HUDEP-2 (cell line): ENCODE results near the gene TEAD2.
A peak's percentile ranks its signal among the peaks of the same experiment; 100 is the strongest.
"Not testable (repeated sequence)": the region's sequence is repeated elsewhere in the genome, so short reads cannot be mapped to it uniquely, and the experiment has no call there.

Experiments
- DNase-seq, 76 experiments: peaks; one replicate each; lab custom pipeline; 2025; ENCODE audit not compliant: unreplicated experiment in 76 of 76; lab: John Stamatoyannopoulos, UW

TEAD2 gene

GRCh38 chr19:49335071-49335783, 27.0 kb downstream of the TEAD2 start, which contains the start of gene CD37:
TSS of gene CD37 (plus strand) at chr19:49335406. CDS start at chr19:49335541, 135 bp downstream.
- peak in 42 of 76 experiments; percentile 18 to 67 (median 42) for DNase-seq

GRCh38 chr19:49333811-49334288, 28.4 kb downstream of the TEAD2 start:
- DNase-seq: no peak

- no peak for DNase-seq
Observed at GRCh38 chr19:49333418-49333805, 28.8 kb downstream of the TEAD2 start.

GRCh38 chr19:49332691-49333417, 29.4 kb downstream of the TEAD2 start:
- not testable (repeated sequence) for DNase-seq

- DNase-seq: peak in 42 of 76 experiments; percentile 8 to 71 (median 44)
Observed at GRCh38 chr19:49331616-49332055, 30.6 kb downstream of the TEAD2 start.

- DNase-seq: not testable (repeated sequence)
Observed at GRCh38 chr19:49331187-49331586, 31.0 kb downstream of the TEAD2 start.

- no peak for DNase-seq
Observed at GRCh38 chr19:49328741-49329140, 33.5 kb downstream of the TEAD2 start.

GRCh38 chr19:49327878-49328544, 34.2 kb downstream of the TEAD2 start:
- DNase-seq: peak in 24 of 76 experiments; percentile 11 to 59 (median 26)

GRCh38 chr19:49326165-49326704, 36.0 kb downstream of the TEAD2 start:
- DNase-seq: no peak

- DNase-seq: not testable (repeated sequence)
Observed at GRCh38 chr19:49325756-49326155, 36.5 kb downstream of the TEAD2 start.

- no peak for DNase-seq
Observed at GRCh38 chr19:49324801-49325576, 37.2 kb downstream of the TEAD2 start, which contains the start of gene SLC6A16. TSS of gene SLC6A16 (minus strand) at chr19:49325191. CDS start at chr19:49311347, 13,844 bp downstream.

- DNase-seq: no peak
Observed at GRCh38 chr19:49318296-49318695, 43.9 kb downstream of the TEAD2 start.

GRCh38 chr19:49316284-49316683, 45.9 kb downstream of the TEAD2 start:
- no peak for DNase-seq

- no peak for DNase-seq
Observed at GRCh38 chr19:49315111-49315510, 47.1 kb downstream of the TEAD2 start.

GRCh38 chr19:49309087-49309486, 53.1 kb downstream of the TEAD2 start:
- no peak for DNase-seq

- not testable (repeated sequence) for DNase-seq
Observed at GRCh38 chr19:49306734-49307133, 55.5 kb downstream of the TEAD2 start.

- no peak for DNase-seq
Observed at GRCh38 chr19:49301866-49302252, 60.4 kb downstream of the TEAD2 start.

- peak in 69 of 76 experiments; percentile 28 to 88 (median 67) for DNase-seq
Observed at GRCh38 chr19:49301165-49301865, 60.9 kb downstream of the TEAD2 start.

- DNase-seq: not testable (repeated sequence)
Observed at GRCh38 chr19:49298653-49299052, 63.6 kb downstream of the TEAD2 start.
